GM12864 (cell line): ENCODE measurements around the gene SP5.

Experiments used
- DNase-seq: peaks from one replicate; pipeline ENCODE4 v3.0.0-alpha.2; 2011; ENCODE audit warnings: low read depth
- H3K4me3 ChIP-seq: 2 replicates; pipeline ENCODE4 v1.5.1; 2011; ENCODE audit warnings: mild to moderate bottlenecking, low read depth, low read length, control low read depth
- TF ChIP-seq, protein P1 (sequence below): IDR thresholded peaks from 2 replicates; pipeline ENCODE4 v1.5.1; 2011; ENCODE audit warnings: low read depth, mild to moderate bottlenecking, moderate library complexity, low read length, control low read depth, inconsistent platforms; ENCODE audit errors: missing control alignments

Gene SP5

DNA sequence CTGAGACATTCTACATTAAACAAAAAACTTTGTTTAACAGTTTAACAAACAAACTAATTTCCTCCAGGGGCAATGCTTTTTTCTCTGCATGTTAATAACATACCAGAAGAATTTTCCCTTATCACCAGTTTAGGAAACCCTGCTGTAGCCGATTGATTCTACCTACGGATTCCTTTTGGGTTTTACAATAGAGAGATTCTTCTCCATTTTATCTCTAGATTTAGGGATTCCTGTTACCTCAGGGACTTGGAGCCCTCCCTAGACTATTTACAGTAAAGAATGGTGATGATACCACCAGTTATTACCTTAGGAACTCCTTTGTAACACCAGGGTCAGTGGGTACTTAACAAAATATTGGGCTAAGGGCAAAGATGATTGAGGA lies 49.7 kb downstream of the SP5 start:
- H3K4me3 ChIP-seq = no peak overlapping the region
- DNase-seq = no peak
- TF ChIP-seq, protein P1, sequence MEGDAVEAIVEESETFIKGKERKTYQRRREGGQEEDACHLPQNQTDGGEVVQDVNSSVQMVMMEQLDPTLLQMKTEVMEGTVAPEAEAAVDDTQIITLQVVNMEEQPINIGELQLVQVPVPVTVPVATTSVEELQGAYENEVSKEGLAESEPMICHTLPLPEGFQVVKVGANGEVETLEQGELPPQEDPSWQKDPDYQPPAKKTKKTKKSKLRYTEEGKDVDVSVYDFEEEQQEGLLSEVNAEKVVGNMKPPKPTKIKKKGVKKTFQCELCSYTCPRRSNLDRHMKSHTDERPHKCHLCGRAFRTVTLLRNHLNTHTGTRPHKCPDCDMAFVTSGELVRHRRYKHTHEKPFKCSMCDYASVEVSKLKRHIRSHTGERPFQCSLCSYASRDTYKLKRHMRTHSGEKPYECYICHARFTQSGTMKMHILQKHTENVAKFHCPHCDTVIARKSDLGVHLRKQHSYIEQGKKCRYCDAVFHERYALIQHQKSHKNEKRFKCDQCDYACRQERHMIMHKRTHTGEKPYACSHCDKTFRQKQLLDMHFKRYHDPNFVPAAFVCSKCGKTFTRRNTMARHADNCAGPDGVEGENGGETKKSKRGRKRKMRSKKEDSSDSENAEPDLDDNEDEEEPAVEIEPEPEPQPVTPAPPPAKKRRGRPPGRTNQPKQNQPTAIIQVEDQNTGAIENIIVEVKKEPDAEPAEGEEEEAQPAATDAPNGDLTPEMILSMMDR = no peak

DNA sequence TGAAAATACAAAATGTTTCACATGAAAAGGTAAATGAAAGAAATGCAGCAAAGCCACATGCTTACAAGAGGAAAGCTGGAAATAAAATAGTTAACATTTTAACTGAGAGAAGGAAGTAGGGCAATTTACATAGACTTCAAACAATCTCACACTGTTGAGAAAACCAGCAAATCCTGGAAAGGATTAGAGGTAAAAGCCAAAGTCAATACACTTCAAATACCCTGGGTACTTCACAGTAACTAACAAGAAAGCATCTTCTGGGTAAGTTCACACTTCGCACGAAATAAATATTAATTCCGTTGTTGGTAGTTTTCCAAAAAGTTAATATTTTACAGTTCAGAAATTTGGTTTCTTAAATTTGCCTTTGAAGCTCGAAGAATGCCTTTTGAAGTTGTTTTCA lies 51.6 kb downstream of the SP5 start:
- DNase-seq = no peak
- TF ChIP-seq, protein P1 = no peak
- no peak overlapping the region for H3K4me3 ChIP-seq
